Keratinocyte (primary cell): ENCODE data around the gene SIPA1L3. TPM values are rescaled to one million over a fixed set of nuclear protein-coding genes. Genes with fewer than 3 reads are reported as not detected.
"Not testable (repeated sequence)": the region's sequence is repeated elsewhere in the genome, so short reads cannot be mapped to it uniquely, and the experiment has no call there.

ENCODE experiments used
- DNase-seq: peaks from one replicate; pipeline ENCODE4 v3.0.0-alpha.2; 2011; ENCODE audit warnings: low read depth, missing footprints, low spot score
- FAIRE-seq: peaks from 2 replicates; lab custom pipeline; 2011; peaks lifted over from hg19 to GRCh38; lab: Jason Lieb, UNC
- H2AFZ ChIP-seq: 2 replicates; pipeline ENCODE4 v1.6.0; 2012; ENCODE audit warnings: low read length, control low read depth, inconsistent platforms; ENCODE audit not compliant: control insufficient read depth
- H3K27ac ChIP-seq: 2 replicates; pipeline ENCODE4 v1.5.1; 2011; ENCODE audit warnings: low read length; ENCODE audit not compliant: control insufficient read depth, insufficient read depth
- H3K27me3 ChIP-seq: 3 replicates; pipeline ENCODE4 v1.6.0; 2011; ENCODE audit warnings: low read length; ENCODE audit not compliant: control insufficient read depth, insufficient read depth; ENCODE audit errors: extremely low read depth
- H3K36me3 ChIP-seq, 2 experiments: 2 replicates in 1 of 2; 3 replicates in 1 of 2; pipeline ENCODE4 v1.5.1; 2011; ENCODE audit warnings: low read length in 2 of 2, mild to moderate bottlenecking in 1 of 2; ENCODE audit not compliant: control insufficient read depth in 2 of 2, insufficient read depth in 2 of 2; ENCODE audit errors: extremely low read depth in 1 of 2
- H3K4me1 ChIP-seq: 3 replicates; pipeline ENCODE4 v1.5.1; 2011; ENCODE audit warnings: low read length; ENCODE audit not compliant: control insufficient read depth, insufficient read depth; ENCODE audit errors: extremely low read depth
- H3K4me2 ChIP-seq: 3 replicates; pipeline ENCODE4 v1.6.0; 2011; ENCODE audit warnings: low read depth, low read length; ENCODE audit not compliant: control insufficient read depth, insufficient read depth; ENCODE audit errors: extremely low read depth
- H3K4me3 ChIP-seq, 3 experiments: fragments of 200-600 bp in 1 of 3; sonication (generic) in 1 of 3; 2 replicates in 2 of 3; 3 replicates in 1 of 3; pipeline ENCODE4 v1.5.1; 2011 to 2016; ENCODE audit warnings: low read length in 3 of 3, mild to moderate bottlenecking in 3 of 3, control low read depth in 2 of 3, inconsistent platforms in 1 of 3, low read depth in 1 of 3, mixed read lengths in 1 of 3, mixed run types in 1 of 3, moderate library complexity in 1 of 3; ENCODE audit not compliant: control insufficient read depth in 2 of 3, insufficient read depth in 2 of 3; ENCODE audit errors: extremely low read depth in 1 of 3
- H3K79me2 ChIP-seq: 2 replicates; pipeline ENCODE4 v1.6.0; 2012; ENCODE audit warnings: low read length; ENCODE audit not compliant: control insufficient read depth, insufficient read depth
- H3K9ac ChIP-seq: 3 replicates; pipeline ENCODE4 v1.6.0; 2011; ENCODE audit warnings: low read length; ENCODE audit not compliant: control insufficient read depth, insufficient read depth; ENCODE audit errors: extremely low read depth
- H3K9me1 ChIP-seq: 3 replicates; pipeline ENCODE4 v1.6.0; 2011; ENCODE audit warnings: low read length; ENCODE audit not compliant: control insufficient read depth, insufficient read depth; ENCODE audit errors: extremely low read depth
- H3K9me3 ChIP-seq: 2 replicates; pipeline ENCODE4 v1.5.1; 2012; ENCODE audit warnings: low read depth, low read length; ENCODE audit not compliant: control insufficient read depth
- H4K20me1 ChIP-seq: 3 replicates; pipeline ENCODE4 v1.6.0; 2011; ENCODE audit warnings: low read length; ENCODE audit not compliant: control insufficient read depth, insufficient read depth; ENCODE audit errors: extremely low read depth
- EZH2 ChIP-seq: IDR thresholded peaks from one replicate; pipeline ENCODE4 v1.6.1; 2012; ENCODE audit warnings: inconsistent platforms, mild to moderate bottlenecking, low read length, moderate library complexity
- dilution Hi-C: fragments of 300-500 bp; cut with MboI; formaldehyde crosslinking; loops from one replicate; pipeline ENCODE4 v1.7.0; 2020; ENCODE audit warnings: low sequenced_read_pairs; ENCODE audit not compliant: extremely low pct_ligation_motif_present
- polyA plus RNA-seq, 5 experiments: library from polyadenylated mRNA; depleted of rRNA in 3 of 5; stranded (reverse) in 3 of 5; stranded (forward) in 1 of 5; unstranded in 1 of 5; fragments of >200 nt; gene quantifications; 1 replicate in 1 of 5; 2 replicates in 3 of 5; 3 replicates in 1 of 5; pipeline versions ENCODE4 v1.2.1 to v1.2.3, GENCODE V29; 2011 to 2012; ENCODE audit warnings: missing spikeins in 2 of 5, low read depth in 1 of 5, low replicate concordance in 1 of 5
- TF ChIP-seq, protein P1 (sequence below), 3 experiments: IDR thresholded peaks in 1 of 3; conservative IDR thresholded peaks in 1 of 3; optimal IDR thresholded peaks in 1 of 3; 2 replicates in 2 of 3; 3 replicates in 1 of 3; pipeline versions ENCODE3 to v1.5.1; 2011; ENCODE audit warnings: low read length in 3 of 3, mild to moderate bottlenecking in 3 of 3, moderate library complexity in 2 of 3, control low read depth in 1 of 3, inconsistent platforms in 1 of 3; ENCODE audit not compliant: insufficient read depth in 2 of 3; ENCODE audit errors: extremely low read depth in 1 of 3

Gene SIPA1L3
- polyA plus RNA-seq, 1 donor (not counting 4 experiments of a cell fraction or from before 2014, with no cell fraction given), result 8.0 TPM

DNA sequence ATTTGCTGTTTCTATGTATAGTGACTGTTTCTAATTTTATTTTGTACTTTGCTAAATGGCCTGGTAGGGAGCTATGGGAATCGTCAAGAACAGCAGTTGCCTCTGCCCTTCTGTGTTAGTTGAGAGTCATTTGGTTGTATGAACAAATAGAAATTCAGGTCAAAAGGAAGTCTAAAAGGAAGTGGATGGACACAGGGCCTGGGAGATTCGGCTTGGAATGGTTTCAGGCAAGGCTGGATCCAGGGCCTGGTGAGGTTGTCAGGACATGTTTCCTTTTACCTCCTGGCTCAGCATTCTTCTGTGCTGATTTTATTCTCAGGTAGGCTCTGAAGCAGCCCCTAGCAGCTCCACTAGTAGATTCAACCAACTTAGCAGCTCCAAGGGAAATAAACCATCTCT lies 118.9 kb downstream of the SIPA1L3 start:
- H3K36me3 ChIP-seq, result peaks cover 2% of the 10 kb centered on the region in 2 experiments
- dilution Hi-C loops, result no loop called here
- no peak overlapping the region for H3K9ac ChIP-seq
- H4K20me1 ChIP-seq, result no peaks in the 10 kb centered on the region
- H3K4me2 ChIP-seq, result no peak overlapping the region
- H3K4me1 ChIP-seq, result peaks cover 4% of the 10 kb centered on the region
- no peaks in the 10 kb centered on the region for H3K9me3 ChIP-seq
- H3K27ac ChIP-seq, result no peak overlapping the region
- H3K4me3 ChIP-seq, result no peak overlapping the region
- H2AFZ ChIP-seq, result no peak overlapping the region
- no peaks in the 10 kb centered on the region for H3K27me3 ChIP-seq
- FAIRE-seq (peak; percentile 51), DNase-seq (no peak)
- no peaks in the 10 kb centered on the region for H3K9me1 ChIP-seq
- no peak for TF ChIP-seq EZH2
- TF ChIP-seq, protein P1, sequence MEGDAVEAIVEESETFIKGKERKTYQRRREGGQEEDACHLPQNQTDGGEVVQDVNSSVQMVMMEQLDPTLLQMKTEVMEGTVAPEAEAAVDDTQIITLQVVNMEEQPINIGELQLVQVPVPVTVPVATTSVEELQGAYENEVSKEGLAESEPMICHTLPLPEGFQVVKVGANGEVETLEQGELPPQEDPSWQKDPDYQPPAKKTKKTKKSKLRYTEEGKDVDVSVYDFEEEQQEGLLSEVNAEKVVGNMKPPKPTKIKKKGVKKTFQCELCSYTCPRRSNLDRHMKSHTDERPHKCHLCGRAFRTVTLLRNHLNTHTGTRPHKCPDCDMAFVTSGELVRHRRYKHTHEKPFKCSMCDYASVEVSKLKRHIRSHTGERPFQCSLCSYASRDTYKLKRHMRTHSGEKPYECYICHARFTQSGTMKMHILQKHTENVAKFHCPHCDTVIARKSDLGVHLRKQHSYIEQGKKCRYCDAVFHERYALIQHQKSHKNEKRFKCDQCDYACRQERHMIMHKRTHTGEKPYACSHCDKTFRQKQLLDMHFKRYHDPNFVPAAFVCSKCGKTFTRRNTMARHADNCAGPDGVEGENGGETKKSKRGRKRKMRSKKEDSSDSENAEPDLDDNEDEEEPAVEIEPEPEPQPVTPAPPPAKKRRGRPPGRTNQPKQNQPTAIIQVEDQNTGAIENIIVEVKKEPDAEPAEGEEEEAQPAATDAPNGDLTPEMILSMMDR (optimal IDR thresholded peaks at IDR 0.05 in 1 of 3, IDR thresholded peaks at IDR 0.05 in 1 of 3, conservative IDR thresholded peaks at IDR 0.05 in 1 of 3; ENCODE audit: extremely low read depth in 1 of 3, insufficient read depth in 2 of 3, low read length in 3 of 3), result no peak
- H3K79me2 ChIP-seq, result peaks cover 2% of the 10 kb centered on the region

DNA sequence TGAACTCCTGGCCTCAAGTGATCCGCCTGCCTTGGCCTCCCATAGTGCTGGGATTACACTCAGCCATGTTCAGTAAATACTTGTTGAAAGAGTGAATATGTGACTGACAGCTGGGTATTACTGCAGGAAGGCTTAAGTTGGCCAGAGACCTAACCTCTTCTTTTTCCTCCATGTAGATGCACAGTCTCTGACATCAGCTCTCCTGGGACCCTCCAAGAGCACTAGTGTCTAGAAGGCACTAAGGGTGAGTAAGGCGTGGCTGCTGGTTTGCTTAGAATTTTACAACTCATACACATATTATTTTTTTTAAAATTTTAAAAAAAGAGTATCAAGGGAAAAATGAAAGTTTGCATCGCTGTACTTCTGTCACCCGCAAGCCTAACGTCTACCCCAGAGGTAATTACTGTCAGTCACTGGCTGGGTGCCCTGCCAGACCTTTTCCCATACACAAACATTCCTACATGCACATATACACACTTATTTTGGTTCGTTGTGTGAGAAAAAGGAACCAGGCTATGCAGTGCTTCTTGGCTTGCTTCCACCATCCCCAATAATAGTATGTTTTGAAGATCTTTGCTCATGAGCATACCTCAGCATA lies 122.0 kb downstream of the SIPA1L3 start:
- H3K9me3 ChIP-seq, result no peaks in the 10 kb centered on the region
- H3K4me3 ChIP-seq, result no peak overlapping the region
- no peak overlapping the region for H3K9ac ChIP-seq
- H3K4me2 ChIP-seq, result no peak overlapping the region
- DNase-seq, result no peak
- no peaks in the 10 kb centered on the region for H3K27me3 ChIP-seq
- no peak overlapping the region for H3K27ac ChIP-seq
- H3K79me2 ChIP-seq, result peaks cover 2% of the 10 kb centered on the region
- no peak overlapping the region for H2AFZ ChIP-seq
- TF ChIP-seq, protein P1 (optimal IDR thresholded peaks at IDR 0.05 in 1 of 3, IDR thresholded peaks at IDR 0.05 in 1 of 3, conservative IDR thresholded peaks at IDR 0.05 in 1 of 3; ENCODE audit: extremely low read depth in 1 of 3, insufficient read depth in 2 of 3, low read length in 3 of 3), result no peak
- no peak for TF ChIP-seq EZH2
- no peaks in the 10 kb centered on the region for H4K20me1 ChIP-seq
- H3K4me1 ChIP-seq, result peaks cover 4% of the 10 kb centered on the region
- no peaks in the 10 kb centered on the region for H3K9me1 ChIP-seq
- dilution Hi-C loops, result no loop called here
- no peak for FAIRE-seq
- peaks cover 2% of the 10 kb centered on the region in 2 experiments for H3K36me3 ChIP-seq

- not testable (repeated sequence) for H3K4me2 ChIP-seq
Measured at GRCh38 chr19:38030001-38030400, 123.0 kb downstream of the SIPA1L3 start.

More at GRCh38 chr19:38030001-38030400, 123.0 kb downstream of the SIPA1L3 start:
- H3K9me1 ChIP-seq, FAIRE-seq, H3K4me1 ChIP-seq, H3K79me2 ChIP-seq, H2AFZ ChIP-seq, dilution Hi-C loops, H4K20me1 ChIP-seq, H3K4me3 ChIP-seq, H3K36me3 ChIP-seq, H3K27ac ChIP-seq, H3K9ac ChIP-seq, H3K27me3 ChIP-seq, DNase-seq, H3K9me3 ChIP-seq: not testable (repeated sequence)
